Liver (tissue), 9 donors: ENCODE results near the gene NAPB. TPM values are rescaled to one million over a fixed set of nuclear protein-coding genes. Genes with fewer than 3 reads are reported as not detected.

Source experiments
- DNase-seq: peaks from one replicate; pipeline ENCODE4 v3.0.0-alpha.2; 2017; ENCODE audit warnings: low spot score
- H3K27ac ChIP-seq, 2 donors: one replicate each; pipeline ENCODE4 v1.7.0; 2013; ENCODE audit warnings: inconsistent platforms in 2 of 2, low read length in 2 of 2, control low read depth in 1 of 2, low read depth in 1 of 2, mild to moderate bottlenecking in 1 of 2
- H3K27me3 ChIP-seq, 4 donors: one replicate each; pipeline versions ENCODE4 v1.6.1 to v1.7.0; 2013; ENCODE audit warnings: low read length in 3 of 4, inconsistent platforms in 1 of 4, mild to moderate bottlenecking in 1 of 4, moderate library complexity in 1 of 4; ENCODE audit not compliant: control insufficient read depth in 4 of 4, insufficient read depth in 4 of 4
- H3K36me3 ChIP-seq, 4 donors: one replicate each; pipeline versions ENCODE4 v1.6.1 to v1.7.0; 2013; ENCODE audit warnings: low read length in 3 of 4, mild to moderate bottlenecking in 3 of 4, low read depth in 1 of 4, moderate library complexity in 1 of 4; ENCODE audit not compliant: control insufficient read depth in 4 of 4, insufficient read depth in 3 of 4
- H3K4me1 ChIP-seq, 4 donors: one replicate each; pipeline versions ENCODE4 v1.6.1 to v1.7.0; 2013; ENCODE audit warnings: low read length in 3 of 4, mild to moderate bottlenecking in 3 of 4, moderate library complexity in 1 of 4; ENCODE audit not compliant: control insufficient read depth in 4 of 4, insufficient read depth in 4 of 4
- H3K4me3 ChIP-seq, 3 donors: one replicate each; pipeline versions ENCODE4 v1.6.1 to v1.7.0; 2013; ENCODE audit warnings: low read length in 3 of 3, control low read depth in 1 of 3, low read depth in 1 of 3, mild to moderate bottlenecking in 1 of 3
- H3K9ac ChIP-seq, 2 donors: one replicate each; pipeline ENCODE4 v1.7.0; 2013; ENCODE audit warnings: low read length in 2 of 2, mild to moderate bottlenecking in 2 of 2, moderate library complexity in 2 of 2, control low read depth in 1 of 2, low read depth in 1 of 2
- H3K9me3 ChIP-seq, 4 donors: one replicate each; pipeline versions ENCODE4 v1.6.1 to v1.7.0; 2013; ENCODE audit warnings: low read length in 3 of 4; ENCODE audit not compliant: control insufficient read depth in 4 of 4
- EGR1 ChIP-seq, 2 donors: IDR thresholded peaks; 2 replicates each; pipeline ENCODE4 v1.6.1; 2016 to 2018; ENCODE audit warnings: antibody characterized with exemption in 2 of 2, low read depth in 2 of 2
- FOXA1 ChIP-seq: IDR thresholded peaks from 2 replicates; pipeline ENCODE4 v1.6.1; 2016; ENCODE audit warnings: antibody characterized with exemption
- FOXA2 ChIP-seq: IDR thresholded peaks from 2 replicates; pipeline ENCODE4 v1.6.1; 2016; ENCODE audit warnings: antibody characterized with exemption
- GABPA ChIP-seq, 2 donors: IDR thresholded peaks in 1 of 2; conservative IDR thresholded peaks in 1 of 2; 2 replicates each; pipeline ENCODE4 v1.6.1; 2016; ENCODE audit warnings: antibody characterized with exemption in 2 of 2, mild to moderate bottlenecking in 1 of 2, moderate library complexity in 1 of 2
- JUND ChIP-seq, 2 donors: IDR thresholded peaks; 2 replicates each; pipeline ENCODE4 v1.6.1; 2016; ENCODE audit warnings: antibody characterized with exemption in 2 of 2
- RXRA ChIP-seq, 2 donors: IDR thresholded peaks; 2 replicates each; pipeline ENCODE4 v1.6.1; 2017 to 2018; ENCODE audit warnings: antibody characterized with exemption in 2 of 2, mild to moderate bottlenecking in 1 of 2
- SP1 ChIP-seq: IDR thresholded peaks from 2 replicates; pipeline ENCODE4 v1.6.1; 2018; ENCODE audit warnings: antibody characterized with exemption, mild to moderate bottlenecking
- YY1 ChIP-seq: IDR thresholded peaks from 2 replicates; pipeline ENCODE4 v1.6.1; 2016; ENCODE audit warnings: antibody characterized with exemption, mild to moderate bottlenecking
- ZBTB33 ChIP-seq: IDR thresholded peaks from 2 replicates; pipeline ENCODE4 v1.6.1; 2016; ENCODE audit warnings: antibody characterized with exemption
- WGBS: extraction: QIAGEN DNeasy Blood & Tissue Kit; methylation state at CpG from one replicate; pipeline ENCODE4 v1.1.7; 2013; 5-methylcytosine and 5-hydroxymethylcytosine counted together
- polyA plus RNA-seq, 2 donors: library from polyadenylated mRNA; stranded (reverse) in 1 of 2; unstranded in 1 of 2; fragments of 200-250 nt in 1 of 2; fragments of >200 nt in 1 of 2; fragmentation: Nextera tagmentation in 1 of 2; extraction: Ambion mirVana in 1 of 2; gene quantifications; one replicate each; pipeline versions ENCODE4 v1.2.1 to v1.2.3, GENCODE V29; 2013 to 2015
- total RNA-seq, 2 donors: library from RNA; depleted of rRNA; stranded (reverse); fragments of >200 nt; gene quantifications; one replicate each; pipeline ENCODE4 v1.2.3, GENCODE V29; 2014
- TF ChIP-seq, protein P1 (sequence below): IDR thresholded peaks from 2 replicates; pipeline ENCODE4 v1.6.1; 2016; ENCODE audit warnings: antibody characterized with exemption
- TF ChIP-seq, protein P2 (sequence below): IDR thresholded peaks from 2 replicates; pipeline ENCODE4 v1.6.1; 2016; ENCODE audit warnings: antibody characterized with exemption, mild to moderate bottlenecking
- donor health status: healthy.
- donor health status: healthy.
- donor health status: healthy.
- donor health status: healthy.
- donor health status: healthy.

NAPB gene
- total and polyA plus RNA-seq, 4 donors: 2.4 to 10.6 (median 4.5) TPM

DNA sequence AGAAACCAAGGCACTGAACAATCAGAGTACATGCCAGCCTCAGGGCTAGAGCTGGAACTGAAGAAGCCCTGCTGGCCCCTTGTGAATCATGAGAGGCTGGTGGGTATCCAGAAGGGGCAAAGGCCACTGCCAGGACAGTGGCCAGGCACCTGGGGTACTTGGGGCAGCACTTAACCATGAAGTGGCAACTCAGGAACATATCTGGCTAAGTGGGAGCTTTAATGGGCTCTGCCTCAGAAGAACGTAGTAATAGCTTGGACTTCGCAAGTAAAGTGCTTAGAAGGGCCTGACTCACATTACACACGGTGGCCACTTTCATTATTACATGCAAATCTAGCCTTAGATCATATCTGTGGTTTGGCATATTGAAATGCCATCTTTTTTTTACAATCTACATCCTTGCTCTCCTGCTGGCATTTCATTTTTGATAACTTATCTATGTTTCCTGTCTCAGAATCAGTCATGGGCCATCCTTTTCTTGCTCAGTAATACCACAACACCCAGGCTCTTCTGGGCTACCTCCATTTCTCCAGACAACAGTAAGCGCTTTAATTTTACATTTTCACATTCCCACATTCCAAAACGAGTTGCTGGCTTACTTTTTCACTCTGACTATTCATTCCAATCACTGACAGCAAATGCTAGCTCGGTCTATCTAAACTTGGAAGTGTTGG, 21.6 kb downstream of the NAPB start:
- WGBS: 87% methylated on average over 6 of the region's 6 CpGs
- no peaks in the 10 kb centered on the region for H3K4me1 ChIP-seq
- H3K9ac ChIP-seq: no peak overlapping the region
- H3K9me3 ChIP-seq: no peaks in the 10 kb centered on the region
- H3K27me3 ChIP-seq: no peaks in the 10 kb centered on the region
- peaks cover 0 to 9% (median 9%) of the 10 kb centered on the region in 4 donors for H3K36me3 ChIP-seq
- TF ChIP-seq, protein P1, sequence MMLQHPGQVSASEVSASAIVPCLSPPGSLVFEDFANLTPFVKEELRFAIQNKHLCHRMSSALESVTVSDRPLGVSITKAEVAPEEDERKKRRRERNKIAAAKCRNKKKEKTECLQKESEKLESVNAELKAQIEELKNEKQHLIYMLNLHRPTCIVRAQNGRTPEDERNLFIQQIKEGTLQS: no peak
- TF ChIP-seq RXRA (IDR thresholded peaks at IDR 0.05): no peak
- no peak for TF ChIP-seq YY1
- no peak for TF ChIP-seq FOXA2
- TF ChIP-seq JUND (IDR thresholded peaks at IDR 0.05): no peak
- TF ChIP-seq GABPA (IDR thresholded peaks at IDR 0.05 in 1 of 2, conservative IDR thresholded peaks at IDR 0.05 in 1 of 2): no peak
- TF ChIP-seq FOXA1: no peak
- TF ChIP-seq, protein P2, sequence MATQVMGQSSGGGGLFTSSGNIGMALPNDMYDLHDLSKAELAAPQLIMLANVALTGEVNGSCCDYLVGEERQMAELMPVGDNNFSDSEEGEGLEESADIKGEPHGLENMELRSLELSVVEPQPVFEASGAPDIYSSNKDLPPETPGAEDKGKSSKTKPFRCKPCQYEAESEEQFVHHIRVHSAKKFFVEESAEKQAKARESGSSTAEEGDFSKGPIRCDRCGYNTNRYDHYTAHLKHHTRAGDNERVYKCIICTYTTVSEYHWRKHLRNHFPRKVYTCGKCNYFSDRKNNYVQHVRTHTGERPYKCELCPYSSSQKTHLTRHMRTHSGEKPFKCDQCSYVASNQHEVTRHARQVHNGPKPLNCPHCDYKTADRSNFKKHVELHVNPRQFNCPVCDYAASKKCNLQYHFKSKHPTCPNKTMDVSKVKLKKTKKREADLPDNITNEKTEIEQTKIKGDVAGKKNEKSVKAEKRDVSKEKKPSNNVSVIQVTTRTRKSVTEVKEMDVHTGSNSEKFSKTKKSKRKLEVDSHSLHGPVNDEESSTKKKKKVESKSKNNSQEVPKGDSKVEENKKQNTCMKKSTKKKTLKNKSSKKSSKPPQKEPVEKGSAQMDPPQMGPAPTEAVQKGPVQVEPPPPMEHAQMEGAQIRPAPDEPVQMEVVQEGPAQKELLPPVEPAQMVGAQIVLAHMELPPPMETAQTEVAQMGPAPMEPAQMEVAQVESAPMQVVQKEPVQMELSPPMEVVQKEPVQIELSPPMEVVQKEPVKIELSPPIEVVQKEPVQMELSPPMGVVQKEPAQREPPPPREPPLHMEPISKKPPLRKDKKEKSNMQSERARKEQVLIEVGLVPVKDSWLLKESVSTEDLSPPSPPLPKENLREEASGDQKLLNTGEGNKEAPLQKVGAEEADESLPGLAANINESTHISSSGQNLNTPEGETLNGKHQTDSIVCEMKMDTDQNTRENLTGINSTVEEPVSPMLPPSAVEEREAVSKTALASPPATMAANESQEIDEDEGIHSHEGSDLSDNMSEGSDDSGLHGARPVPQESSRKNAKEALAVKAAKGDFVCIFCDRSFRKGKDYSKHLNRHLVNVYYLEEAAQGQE: no peak
- DNase-seq: no peak
- H3K27ac ChIP-seq: no peak overlapping the region
- no peak overlapping the region for H3K4me3 ChIP-seq

DNA sequence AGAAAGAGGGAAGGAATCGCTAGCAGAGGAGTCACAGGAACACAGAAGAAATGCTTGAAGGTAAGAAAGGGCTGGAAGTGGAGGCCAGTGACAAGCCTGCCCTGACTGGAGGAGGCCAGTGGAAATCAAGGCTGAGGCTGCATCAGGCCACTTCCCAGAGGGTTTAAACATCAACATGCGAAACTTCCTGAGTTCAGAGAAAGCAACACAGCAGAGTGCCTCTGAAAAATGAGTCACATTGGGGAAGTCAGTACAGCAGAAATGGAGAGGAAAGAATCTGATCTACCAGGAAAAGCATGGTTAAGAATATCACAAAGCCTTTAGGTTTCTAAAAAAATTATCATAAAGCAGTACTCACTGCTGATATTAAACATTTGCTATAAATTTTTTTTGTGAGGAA, 23.3 kb downstream of the NAPB start:
- no peak overlapping the region for H3K9ac ChIP-seq
- TF ChIP-seq FOXA1: no peak
- TF ChIP-seq SP1: no peak
- no peak for TF ChIP-seq ZBTB33
- no peak for DNase-seq
- H3K27me3 ChIP-seq: no peaks in the 10 kb centered on the region
- H3K36me3 ChIP-seq: peaks cover under 1 to 25% (median 23%) of the 10 kb centered on the region in 4 donors
- H3K9me3 ChIP-seq: no peaks in the 10 kb centered on the region
- H3K4me3 ChIP-seq: no peak overlapping the region
- H3K4me1 ChIP-seq: no peaks in the 10 kb centered on the region
- WGBS: 86% methylated on average over 2 of the region's 2 CpGs
- no peak overlapping the region for H3K27ac ChIP-seq

DNA sequence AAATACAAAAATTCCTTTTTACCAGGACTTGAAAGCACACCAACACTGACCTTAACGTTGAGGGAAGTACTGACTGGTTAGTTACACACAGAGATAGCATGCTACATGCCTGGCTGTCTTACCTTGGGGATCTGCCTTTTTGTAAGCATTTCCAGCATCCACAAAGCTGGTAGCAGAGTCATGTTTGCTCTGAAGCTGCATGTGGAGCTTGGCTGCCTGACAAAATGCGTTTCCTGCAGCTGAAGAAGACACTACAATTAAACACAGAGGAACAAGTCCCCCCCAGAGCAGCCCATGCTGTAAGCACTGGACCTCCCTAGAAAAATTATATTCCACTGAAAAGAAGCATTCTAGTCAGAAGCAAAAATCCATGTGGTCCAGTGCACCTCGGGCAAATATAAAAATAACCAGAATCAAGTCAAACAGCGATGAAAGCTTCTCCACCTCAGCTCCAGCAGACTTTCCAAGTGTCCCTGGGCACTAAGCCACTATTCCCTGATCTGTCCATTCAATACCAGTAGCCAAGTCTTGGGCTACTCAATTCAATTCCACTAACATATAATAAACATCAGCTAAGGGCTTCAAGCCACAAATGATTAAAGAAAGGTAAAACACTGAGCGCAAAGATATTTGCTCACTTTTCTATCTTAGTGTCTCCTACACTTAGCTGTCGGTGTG, 24.2 kb downstream of the NAPB start:
- DNase-seq: no peak
- 67% methylated on average over 6 of the region's 6 CpGs for WGBS
- H3K27ac ChIP-seq: no peak overlapping the region

More for the DNA sequence above, 24.2 kb downstream of the NAPB start:
- Histone ChIP-seq H3K9me3 (no peaks in the 10 kb centered on the region), H3K4me1 (no peaks in the 10 kb centered on the region), H3K27me3 (no peaks in the 10 kb centered on the region), H3K4me3 (no peak overlapping the region), H3K9ac (no peak overlapping the region), H3K36me3 (peaks cover 3 to 30% (median 23%) of the 10 kb centered on the region in 4 donors)
- TF ChIP-seq, protein P2: no peak
- TF ChIP-seq RXRA (IDR thresholded peaks at IDR 0.05) (no peak), EGR1 (IDR thresholded peaks at IDR 0.05; ENCODE audit: low read depth in 2 of 2) (no peak)
